HEK293 (cell line): ENCODE results near the gene ZNF546.

Experiments used
- CTCF ChIA-PET: fragments of 350-600 bp; formaldehyde crosslinking; extraction: SDS; loops from one replicate; lab custom pipeline; 2021; ENCODE audit warnings: antibody characterized with exemption; lab: Yijun Ruan, JAX
- POLR2A ChIA-PET: fragments of 300-600 bp; formaldehyde crosslinking; extraction: SDS; loops from one replicate; lab custom pipeline; 2020; ENCODE audit warnings: antibody characterized with exemption, inconsistent platforms; lab: Yijun Ruan, JAX
- H3K27ac ChIP-seq: fragments of 200-500 bp; sonication (Bioruptor generic); 2 replicates; pipeline ENCODE4 v1.5.1; 2014; ENCODE audit warnings: low read depth, low read length, control low read depth, inconsistent platforms; ENCODE audit errors: extremely low read depth
- H3K36me3 ChIP-seq, 2 experiments: fragments of 200-500 bp in 1 of 2; sonication (Bioruptor generic) in 1 of 2; 1 replicate in 1 of 2; 2 replicates in 1 of 2; pipeline ENCODE4 v1.5.1; 2014 to 2017; ENCODE audit warnings: inconsistent platforms in 2 of 2, low read length in 2 of 2; ENCODE audit not compliant: control insufficient read depth in 2 of 2, insufficient read depth in 1 of 2
- H3K4me1 ChIP-seq: fragments of 200-500 bp; sonication (Bioruptor generic); 2 replicates; pipeline ENCODE4 v1.5.1; 2014; ENCODE audit warnings: mild to moderate bottlenecking, low read length, inconsistent platforms; ENCODE audit not compliant: control insufficient read depth, insufficient read depth
- H3K4me3 ChIP-seq: 2 replicates; pipeline ENCODE4 v1.5.1; 2011; ENCODE audit warnings: low read depth, mild to moderate bottlenecking, control low read depth, low read length, moderate library complexity
- H3K9me3 ChIP-seq: fragments of 200-500 bp; sonication (Bioruptor generic); 2 replicates; pipeline ENCODE4 v1.5.1; 2014; ENCODE audit warnings: low read depth, low read length, inconsistent platforms; ENCODE audit not compliant: control insufficient read depth, insufficient read depth
- KLF8 ChIP-seq: fragments of 450-650 bp; formaldehyde crosslinking; IDR thresholded peaks from 2 replicates; pipeline ENCODE4 v1.5.1; 2016; ENCODE audit warnings: missing biosample characterization, missing genetic modification characterization
- SCRT1 ChIP-seq: fragments of 450-650 bp; formaldehyde crosslinking; IDR thresholded peaks from 2 replicates; pipeline ENCODE4 v1.5.1; 2016; ENCODE audit warnings: missing biosample characterization, missing genetic modification characterization, borderline replicate concordance
- ZFP41 ChIP-seq: fragments of 450-650 bp; formaldehyde crosslinking; IDR thresholded peaks from 2 replicates; pipeline ENCODE4 v1.5.1; 2016; ENCODE audit warnings: missing biosample characterization, missing genetic modification characterization, borderline replicate concordance
- ZNF140 ChIP-seq: fragments of 450-650 bp; formaldehyde crosslinking; IDR thresholded peaks from 2 replicates; pipeline ENCODE4 v1.5.1; 2016; ENCODE audit warnings: missing biosample characterization, missing genetic modification characterization
- ZNF174 ChIP-seq: fragments of 450-650 bp; formaldehyde crosslinking; IDR thresholded peaks from 2 replicates; pipeline ENCODE4 v1.5.0; 2017; ENCODE audit warnings: missing biosample characterization, mild to moderate bottlenecking, missing genetic modification characterization
- ZNF248 ChIP-seq: fragments of 450-650 bp; formaldehyde crosslinking; IDR thresholded peaks from 2 replicates; pipeline ENCODE4 v1.5.1; 2017; ENCODE audit warnings: missing biosample characterization, missing genetic modification characterization
- ZNF341 ChIP-seq: fragments of 450-650 bp; formaldehyde crosslinking; IDR thresholded peaks from 2 replicates; pipeline ENCODE4; 2016; ENCODE audit warnings: low read depth, missing biosample characterization, missing genetic modification characterization
- ZNF621 ChIP-seq: fragments of 450-650 bp; formaldehyde crosslinking; IDR thresholded peaks from 2 replicates; pipeline ENCODE4 v1.5.1; 2017; ENCODE audit warnings: missing biosample characterization, missing genetic modification characterization
- ZNF658 ChIP-seq: fragments of 450-650 bp; formaldehyde crosslinking; IDR thresholded peaks from 2 replicates; pipeline ENCODE4; 2016; ENCODE audit warnings: missing biosample characterization, missing genetic modification characterization
- ZSCAN23 ChIP-seq: fragments of 450-650 bp; formaldehyde crosslinking; IDR thresholded peaks from 2 replicates; pipeline ENCODE4 v1.5.1; 2016; ENCODE audit warnings: missing biosample characterization, missing genetic modification characterization
- TF ChIP-seq, protein P1 (sequence below): fragments of 450-650 bp; formaldehyde crosslinking; IDR thresholded peaks from 2 replicates; pipeline ENCODE4 v1.5.1; 2016; ENCODE audit warnings: missing biosample characterization, missing genetic modification characterization
- TF ChIP-seq, protein P2 (sequence below): fragments of 450-650 bp; formaldehyde crosslinking; IDR thresholded peaks from 2 replicates; pipeline ENCODE4 v1.5.0; 2017; ENCODE audit warnings: missing biosample characterization, missing genetic modification characterization, borderline replicate concordance
- TF ChIP-seq, protein P3 (sequence below): fragments of 450-650 bp; formaldehyde crosslinking; IDR thresholded peaks from 2 replicates; pipeline ENCODE4 v1.5.1; 2016; ENCODE audit warnings: missing biosample characterization, missing genetic modification characterization
- TF ChIP-seq, protein P4 (sequence below): fragments of 450-650 bp; formaldehyde crosslinking; IDR thresholded peaks from 2 replicates; pipeline ENCODE4 v1.5.1; 2016; ENCODE audit warnings: missing biosample characterization, missing genetic modification characterization
- TF ChIP-seq, protein P5 (sequence below): fragments of 450-650 bp; formaldehyde crosslinking; IDR thresholded peaks from 2 replicates; pipeline ENCODE4 v1.5.1; 2016; ENCODE audit warnings: missing biosample characterization, missing genetic modification characterization

ZNF546 gene

DNA sequence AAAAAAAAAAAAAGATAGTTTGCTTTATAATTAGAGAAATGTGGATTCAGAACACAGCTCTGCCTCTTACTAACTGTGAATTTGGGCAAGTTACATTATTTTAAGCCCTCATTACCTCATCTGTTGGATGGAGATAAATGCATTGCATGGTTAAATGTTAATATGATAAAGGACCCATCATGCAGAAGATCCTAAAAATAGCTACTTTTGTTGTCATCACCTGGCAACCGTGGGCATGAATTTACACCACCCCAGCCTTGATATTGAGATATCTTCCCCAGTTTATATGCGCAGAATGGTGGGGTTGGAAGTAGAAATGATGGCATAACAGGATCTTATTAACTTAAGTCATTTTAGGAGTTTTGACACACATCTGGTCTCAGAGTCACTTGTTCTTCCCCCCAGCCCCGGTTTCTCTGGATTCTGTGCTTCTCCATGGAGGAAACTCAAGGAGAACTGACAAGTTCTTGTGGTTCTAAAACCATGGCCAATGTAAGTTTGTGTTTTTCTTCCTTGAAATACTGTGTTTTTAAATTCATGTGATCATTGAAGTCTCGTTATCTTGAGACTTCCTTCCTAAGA lies 8.9 kb downstream of the ZNF546 start (continued):
- no peak for TF ChIP-seq ZSCAN23

DNA sequence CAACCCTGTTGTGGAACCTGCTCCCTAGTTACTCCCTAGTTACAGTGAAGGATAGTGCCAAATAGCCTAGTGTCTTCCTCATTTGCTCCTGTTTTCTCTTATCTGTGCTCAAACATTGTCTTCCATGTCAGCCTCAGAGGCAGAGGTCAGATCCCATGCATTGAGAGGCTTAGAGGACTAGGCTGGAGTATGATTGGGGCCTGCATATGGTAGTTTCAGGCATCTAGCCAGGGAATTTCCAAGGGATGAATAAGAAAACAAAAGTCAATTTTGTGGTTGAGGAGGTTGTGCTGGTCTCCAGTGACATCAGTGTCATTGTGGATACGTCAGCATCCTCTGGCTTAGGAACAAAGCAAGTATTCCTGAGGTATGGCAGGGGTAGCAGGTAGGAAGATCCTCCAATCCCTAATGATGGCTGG lies 9.4 kb downstream of the ZNF546 start:
- peaks cover 16% of the 10 kb centered on the region for H3K9me3 ChIP-seq
- H3K4me1 ChIP-seq = no peaks in the 10 kb centered on the region
- no peak overlapping the region for H3K4me3 ChIP-seq
- ChIA-PET CTCF (interaction anchor here (0.6 kb wide), 1 partner anchor 1640 kb away, joined by 4 read pairs; no protein-coding TSS in a partner anchor), POLR2A (no interaction called here)
- H3K27ac ChIP-seq = no peak overlapping the region
- peaks cover 48 to 83% of the 10 kb centered on the region in 2 experiments for H3K36me3 ChIP-seq
- TF ChIP-seq ZNF248 (tag by site-specific recombination) (no peak), ZNF140 (tag by site-specific recombination) (no peak), ZNF658 (tag by site-specific recombination) (no peak), KLF8 (tag by site-specific recombination) (no peak), ZFP41 (tag by site-specific recombination) (no peak), ZNF621 (tag by site-specific recombination) (no peak), ZNF174 (tag by site-specific recombination) (no peak), ZNF341 (tag by site-specific recombination) (no peak), SCRT1 (tag by site-specific recombination) (no peak)
- TF ChIP-seq, protein P1, sequence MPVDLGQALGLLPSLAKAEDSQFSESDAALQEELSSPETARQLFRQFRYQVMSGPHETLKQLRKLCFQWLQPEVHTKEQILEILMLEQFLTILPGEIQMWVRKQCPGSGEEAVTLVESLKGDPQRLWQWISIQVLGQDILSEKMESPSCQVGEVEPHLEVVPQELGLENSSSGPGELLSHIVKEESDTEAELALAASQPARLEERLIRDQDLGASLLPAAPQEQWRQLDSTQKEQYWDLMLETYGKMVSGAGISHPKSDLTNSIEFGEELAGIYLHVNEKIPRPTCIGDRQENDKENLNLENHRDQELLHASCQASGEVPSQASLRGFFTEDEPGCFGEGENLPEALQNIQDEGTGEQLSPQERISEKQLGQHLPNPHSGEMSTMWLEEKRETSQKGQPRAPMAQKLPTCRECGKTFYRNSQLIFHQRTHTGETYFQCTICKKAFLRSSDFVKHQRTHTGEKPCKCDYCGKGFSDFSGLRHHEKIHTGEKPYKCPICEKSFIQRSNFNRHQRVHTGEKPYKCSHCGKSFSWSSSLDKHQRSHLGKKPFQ (tag by site-specific recombination) = no peak
- TF ChIP-seq, protein P2, sequence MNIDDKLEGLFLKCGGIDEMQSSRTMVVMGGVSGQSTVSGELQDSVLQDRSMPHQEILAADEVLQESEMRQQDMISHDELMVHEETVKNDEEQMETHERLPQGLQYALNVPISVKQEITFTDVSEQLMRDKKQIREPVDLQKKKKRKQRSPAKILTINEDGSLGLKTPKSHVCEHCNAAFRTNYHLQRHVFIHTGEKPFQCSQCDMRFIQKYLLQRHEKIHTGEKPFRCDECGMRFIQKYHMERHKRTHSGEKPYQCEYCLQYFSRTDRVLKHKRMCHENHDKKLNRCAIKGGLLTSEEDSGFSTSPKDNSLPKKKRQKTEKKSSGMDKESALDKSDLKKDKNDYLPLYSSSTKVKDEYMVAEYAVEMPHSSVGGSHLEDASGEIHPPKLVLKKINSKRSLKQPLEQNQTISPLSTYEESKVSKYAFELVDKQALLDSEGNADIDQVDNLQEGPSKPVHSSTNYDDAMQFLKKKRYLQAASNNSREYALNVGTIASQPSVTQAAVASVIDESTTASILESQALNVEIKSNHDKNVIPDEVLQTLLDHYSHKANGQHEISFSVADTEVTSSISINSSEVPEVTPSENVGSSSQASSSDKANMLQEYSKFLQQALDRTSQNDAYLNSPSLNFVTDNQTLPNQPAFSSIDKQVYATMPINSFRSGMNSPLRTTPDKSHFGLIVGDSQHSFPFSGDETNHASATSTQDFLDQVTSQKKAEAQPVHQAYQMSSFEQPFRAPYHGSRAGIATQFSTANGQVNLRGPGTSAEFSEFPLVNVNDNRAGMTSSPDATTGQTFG = no peak
- TF ChIP-seq, protein P3, sequence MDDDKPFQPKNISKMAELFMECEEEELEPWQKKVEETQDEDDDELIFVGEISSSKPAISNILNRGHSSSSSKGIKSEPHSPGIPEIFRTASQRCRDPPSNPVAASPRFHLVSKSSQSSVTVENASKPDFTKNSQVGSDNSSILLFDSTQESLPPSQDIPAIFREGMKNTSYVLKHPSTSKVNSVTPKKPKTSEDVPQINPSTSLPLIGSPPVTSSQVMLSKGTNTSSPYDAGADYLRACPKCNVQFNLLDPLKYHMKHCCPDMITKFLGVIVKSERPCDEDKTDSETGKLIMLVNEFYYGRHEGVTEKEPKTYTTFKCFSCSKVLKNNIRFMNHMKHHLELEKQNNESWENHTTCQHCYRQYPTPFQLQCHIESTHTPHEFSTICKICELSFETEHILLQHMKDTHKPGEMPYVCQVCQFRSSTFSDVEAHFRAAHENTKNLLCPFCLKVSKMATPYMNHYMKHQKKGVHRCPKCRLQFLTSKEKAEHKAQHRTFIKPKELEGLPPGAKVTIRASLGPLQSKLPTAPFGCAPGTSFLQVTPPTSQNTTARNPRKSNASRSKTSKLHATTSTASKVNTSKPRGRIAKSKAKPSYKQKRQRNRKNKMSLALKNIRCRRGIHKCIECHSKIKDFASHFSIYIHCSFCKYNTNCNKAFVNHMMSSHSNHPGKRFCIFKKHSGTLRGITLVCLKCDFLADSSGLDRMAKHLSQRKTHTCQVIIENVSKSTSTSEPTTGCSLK (tag by site-specific recombination) = no peak
- TF ChIP-seq, protein P4, sequence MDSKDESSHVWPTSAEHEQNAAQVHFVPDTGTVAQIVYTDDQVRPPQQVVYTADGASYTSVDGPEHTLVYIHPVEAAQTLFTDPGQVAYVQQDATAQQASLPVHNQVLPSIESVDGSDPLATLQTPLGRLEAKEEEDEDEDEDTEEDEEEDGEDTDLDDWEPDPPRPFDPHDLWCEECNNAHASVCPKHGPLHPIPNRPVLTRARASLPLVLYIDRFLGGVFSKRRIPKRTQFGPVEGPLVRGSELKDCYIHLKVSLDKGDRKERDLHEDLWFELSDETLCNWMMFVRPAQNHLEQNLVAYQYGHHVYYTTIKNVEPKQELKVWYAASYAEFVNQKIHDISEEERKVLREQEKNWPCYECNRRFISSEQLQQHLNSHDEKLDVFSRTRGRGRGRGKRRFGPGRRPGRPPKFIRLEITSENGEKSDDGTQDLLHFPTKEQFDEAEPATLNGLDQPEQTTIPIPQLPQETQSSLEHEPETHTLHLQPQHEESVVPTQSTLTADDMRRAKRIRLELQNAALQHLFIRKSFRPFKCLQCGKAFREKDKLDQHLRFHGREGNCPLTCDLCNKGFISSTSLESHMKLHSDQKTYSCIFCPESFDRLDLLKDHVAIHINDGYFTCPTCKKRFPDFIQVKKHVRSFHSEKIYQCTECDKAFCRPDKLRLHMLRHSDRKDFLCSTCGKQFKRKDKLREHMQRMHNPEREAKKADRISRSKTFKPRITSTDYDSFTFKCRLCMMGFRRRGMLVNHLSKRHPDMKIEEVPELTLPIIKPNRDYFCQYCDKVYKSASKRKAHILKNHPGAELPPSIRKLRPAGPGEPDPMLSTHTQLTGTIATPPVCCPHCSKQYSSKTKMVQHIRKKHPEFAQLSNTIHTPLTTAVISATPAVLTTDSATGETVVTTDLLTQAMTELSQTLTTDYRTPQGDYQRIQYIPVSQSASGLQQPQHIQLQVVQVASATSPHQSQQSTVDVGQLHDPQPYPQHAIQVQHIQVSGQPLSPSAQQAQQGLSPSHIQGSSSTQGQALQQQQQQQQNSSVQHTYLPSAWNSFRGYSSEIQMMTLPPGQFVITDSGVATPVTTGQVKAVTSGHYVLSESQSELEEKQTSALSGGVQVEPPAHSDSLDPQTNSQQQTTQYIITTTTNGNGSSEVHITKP (tag by site-specific recombination) = no peak
- TF ChIP-seq, protein P5, sequence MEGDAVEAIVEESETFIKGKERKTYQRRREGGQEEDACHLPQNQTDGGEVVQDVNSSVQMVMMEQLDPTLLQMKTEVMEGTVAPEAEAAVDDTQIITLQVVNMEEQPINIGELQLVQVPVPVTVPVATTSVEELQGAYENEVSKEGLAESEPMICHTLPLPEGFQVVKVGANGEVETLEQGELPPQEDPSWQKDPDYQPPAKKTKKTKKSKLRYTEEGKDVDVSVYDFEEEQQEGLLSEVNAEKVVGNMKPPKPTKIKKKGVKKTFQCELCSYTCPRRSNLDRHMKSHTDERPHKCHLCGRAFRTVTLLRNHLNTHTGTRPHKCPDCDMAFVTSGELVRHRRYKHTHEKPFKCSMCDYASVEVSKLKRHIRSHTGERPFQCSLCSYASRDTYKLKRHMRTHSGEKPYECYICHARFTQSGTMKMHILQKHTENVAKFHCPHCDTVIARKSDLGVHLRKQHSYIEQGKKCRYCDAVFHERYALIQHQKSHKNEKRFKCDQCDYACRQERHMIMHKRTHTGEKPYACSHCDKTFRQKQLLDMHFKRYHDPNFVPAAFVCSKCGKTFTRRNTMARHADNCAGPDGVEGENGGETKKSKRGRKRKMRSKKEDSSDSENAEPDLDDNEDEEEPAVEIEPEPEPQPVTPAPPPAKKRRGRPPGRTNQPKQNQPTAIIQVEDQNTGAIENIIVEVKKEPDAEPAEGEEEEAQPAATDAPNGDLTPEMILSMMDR (tag by site-specific recombination) = no peak
